DMS79 (cell line): ENCODE results near the gene NEK1.

Experiments
- DNase-seq: peaks from one replicate; lab custom pipeline; 2025; lab: John Stamatoyannopoulos, UW

The NEK1 gene

DNA sequence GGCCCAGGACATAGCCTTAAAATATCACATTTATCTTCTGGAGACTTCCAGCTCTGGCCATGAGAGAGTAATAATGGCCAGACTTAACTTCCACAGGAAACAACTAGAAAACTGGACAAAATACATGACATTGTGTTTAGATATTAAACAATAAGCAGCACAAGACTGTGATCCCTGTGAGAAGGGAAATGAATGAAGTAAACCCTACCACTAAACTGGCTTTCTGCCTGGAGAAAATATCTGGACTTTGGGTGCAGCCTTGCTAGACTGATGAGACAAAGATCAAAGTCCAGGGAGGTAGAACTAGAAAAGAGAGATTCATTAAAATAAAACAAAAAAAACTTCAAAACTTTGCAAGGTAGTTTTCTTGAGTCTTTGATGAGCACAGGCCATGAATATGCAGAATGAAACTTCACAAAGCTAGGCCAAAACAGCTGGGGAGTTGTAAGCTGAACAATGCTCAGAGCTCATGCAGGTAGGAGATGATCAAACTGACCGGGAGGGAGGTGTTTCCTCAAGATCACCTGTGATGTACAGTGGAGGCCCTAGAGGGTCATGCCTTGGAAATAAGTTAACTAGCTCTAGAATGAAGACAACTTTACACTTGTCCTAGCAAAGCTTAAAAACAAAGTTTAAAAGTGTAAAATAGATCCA lies 194.6 kb downstream of the NEK1 start:
- DNase-seq: no peak

DNA sequence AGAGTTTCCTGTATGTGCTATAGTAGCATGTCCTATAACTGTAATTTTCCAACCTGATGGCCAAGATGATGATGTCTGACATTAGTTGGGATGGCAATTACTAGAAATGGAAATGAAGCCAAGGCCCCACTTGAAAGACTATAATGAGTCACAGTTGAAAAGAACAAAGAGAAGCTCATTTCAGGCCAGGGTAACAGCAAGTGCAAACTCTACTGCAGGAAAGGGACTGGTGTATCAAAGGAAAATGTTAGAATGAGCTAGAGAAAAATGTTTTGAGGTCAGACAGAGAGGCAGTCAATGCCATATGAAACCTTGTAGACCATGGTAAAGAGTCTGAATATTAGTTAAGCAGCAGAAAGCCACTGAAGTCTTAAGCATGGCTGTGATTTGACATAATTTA lies 195.4 kb downstream of the NEK1 start:
- DNase-seq: no peak

DNA sequence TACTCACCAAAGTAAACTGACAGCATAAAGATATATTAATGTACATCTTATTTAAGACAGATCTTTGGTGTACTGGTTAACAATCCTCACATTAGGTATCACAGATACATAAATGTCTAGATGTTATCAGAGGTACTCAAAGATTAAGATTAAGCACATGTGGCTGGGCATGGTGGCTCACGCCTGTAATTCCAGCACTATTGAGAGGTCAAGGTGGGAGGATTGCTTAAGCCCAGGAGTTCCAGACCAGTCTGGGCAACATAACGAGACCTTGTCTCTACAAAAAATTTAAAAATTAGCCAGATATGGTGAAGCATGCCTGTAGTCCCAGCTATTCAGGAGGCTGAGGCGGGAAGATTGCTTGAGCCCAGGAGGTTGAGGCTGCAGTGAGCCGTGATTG lies 195.9 kb downstream of the NEK1 start:
- no peak for DNase-seq

DNA sequence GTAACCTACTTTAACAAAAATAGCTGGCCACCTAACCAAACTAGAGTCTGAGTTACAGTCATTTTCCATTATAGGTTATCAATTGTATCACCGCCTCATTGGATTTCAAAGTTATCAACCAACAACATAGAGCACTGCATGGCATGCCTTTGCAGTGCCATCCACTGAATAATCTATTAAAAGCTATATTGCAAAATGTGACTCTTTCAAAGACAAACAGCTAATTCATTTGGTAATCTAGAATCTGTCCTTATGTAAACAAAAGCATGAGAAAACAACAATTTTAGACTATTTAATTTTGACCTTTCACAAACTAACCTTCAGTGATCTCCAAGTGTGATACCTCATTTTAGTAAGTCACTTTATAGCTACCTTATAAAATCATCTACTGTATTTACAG lies 197.5 kb downstream of the NEK1 start:
- no peak for DNase-seq

DNA sequence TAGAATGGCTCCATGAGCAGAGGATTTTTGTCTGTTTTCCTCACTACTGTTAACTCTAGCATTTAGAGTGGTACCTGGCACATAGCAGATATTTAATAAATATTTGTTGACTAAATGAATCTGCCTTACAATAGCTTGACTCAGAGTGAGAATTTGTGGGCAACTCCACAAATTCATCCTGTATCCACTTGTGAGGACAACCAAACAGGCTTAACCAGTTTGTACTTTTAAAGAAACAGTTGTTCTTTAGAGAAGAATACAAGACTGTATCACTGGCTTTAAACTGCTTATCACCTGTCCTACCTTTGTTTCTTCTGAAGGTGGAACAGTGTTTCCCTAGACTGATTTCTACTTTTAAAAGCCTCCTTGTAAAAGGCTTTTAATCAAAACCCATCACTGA lies 200.3 kb downstream of the NEK1 start:
- DNase-seq: no peak

DNA sequence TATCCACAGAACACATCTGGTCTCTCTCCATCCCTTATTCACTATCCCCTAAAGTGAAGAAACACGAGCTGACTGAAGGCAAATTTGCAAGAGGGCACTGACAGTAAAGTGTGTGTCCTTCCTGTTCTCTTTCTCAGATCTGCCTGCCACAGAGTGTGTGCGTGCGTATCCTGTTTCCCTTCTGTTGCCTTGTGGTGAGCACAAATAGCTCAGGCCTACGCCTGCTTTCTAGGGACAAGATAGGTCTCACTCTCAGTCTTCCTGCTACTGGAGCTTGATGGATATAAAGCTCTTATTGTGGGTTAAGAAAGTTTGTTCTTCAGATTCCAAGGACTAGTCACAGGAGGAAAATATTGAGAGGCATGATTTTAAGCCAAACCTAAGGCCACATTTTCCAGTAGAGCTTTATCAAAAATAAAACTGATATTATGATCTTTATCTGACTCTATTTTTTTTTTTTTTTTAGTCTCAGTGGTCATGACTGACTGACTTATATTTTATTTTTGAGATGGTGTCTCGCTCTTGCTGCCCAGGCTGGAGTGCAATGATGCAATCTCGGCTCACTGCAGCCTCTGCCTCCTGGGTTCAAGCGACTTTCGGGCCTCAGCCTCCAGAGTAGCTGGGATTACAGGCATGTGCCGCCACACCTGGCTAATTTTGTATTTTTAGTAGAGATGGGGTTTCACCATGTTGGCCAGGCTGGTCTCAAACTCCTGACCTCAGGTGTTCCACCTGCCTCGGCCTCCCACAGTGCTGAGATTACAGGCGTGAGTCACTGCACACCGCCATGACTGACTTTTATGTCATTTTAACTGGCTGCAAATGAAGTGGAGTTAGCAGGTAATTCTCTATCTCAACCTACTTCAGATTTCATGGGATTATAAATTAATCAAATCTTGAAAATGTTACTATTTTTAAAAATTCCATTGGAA lies 201.3 kb downstream of the NEK1 start:
- DNase-seq: no peak

DNA sequence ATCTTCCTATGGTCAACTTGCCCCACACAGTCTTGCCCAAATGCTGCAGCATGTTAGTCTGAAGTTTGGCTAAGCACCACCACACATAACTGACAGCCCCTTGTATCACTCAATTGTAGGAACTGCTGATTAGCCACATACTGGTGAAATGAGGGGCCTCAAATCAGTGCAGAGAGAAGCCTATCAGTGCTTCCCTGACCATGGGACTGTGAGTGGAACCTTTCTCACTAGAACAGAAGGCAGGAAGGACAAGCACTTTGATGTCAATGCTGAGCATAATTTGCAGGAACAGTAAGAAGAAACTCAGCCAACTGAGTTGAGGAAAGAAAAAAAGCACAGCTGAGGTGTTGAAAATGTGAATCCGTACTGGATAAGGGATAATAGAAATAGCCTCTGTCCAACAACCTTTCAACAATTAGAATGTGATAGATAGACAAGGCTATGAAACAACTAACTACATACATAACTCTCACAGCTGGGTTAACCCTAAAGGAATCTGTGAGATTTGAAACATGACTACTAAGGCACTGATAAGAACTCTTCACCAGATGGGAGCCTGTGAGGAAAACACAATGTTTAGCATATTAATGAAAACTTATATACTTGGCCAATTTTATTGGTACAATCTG lies 205.1 kb downstream of the NEK1 start:
- no peak for DNase-seq

DNA sequence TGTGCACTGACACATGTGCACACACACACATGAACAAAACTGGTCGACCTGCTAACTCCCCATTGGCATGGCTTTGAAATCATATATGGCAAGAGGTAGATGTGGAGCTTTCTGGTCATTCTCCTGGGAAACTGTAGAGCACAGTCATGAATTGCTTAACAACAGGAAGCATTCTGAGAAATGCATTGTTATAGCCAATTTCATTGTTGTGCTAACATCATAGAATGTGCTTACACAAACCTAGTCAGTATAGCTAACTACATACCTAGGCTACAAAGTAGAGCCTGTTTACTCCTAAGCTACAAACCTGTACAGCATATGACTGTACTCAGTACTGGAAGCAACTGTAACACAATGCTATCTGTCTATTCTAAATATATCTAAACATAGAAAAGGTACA lies 207.4 kb downstream of the NEK1 start:
- DNase-seq: no peak

DNA sequence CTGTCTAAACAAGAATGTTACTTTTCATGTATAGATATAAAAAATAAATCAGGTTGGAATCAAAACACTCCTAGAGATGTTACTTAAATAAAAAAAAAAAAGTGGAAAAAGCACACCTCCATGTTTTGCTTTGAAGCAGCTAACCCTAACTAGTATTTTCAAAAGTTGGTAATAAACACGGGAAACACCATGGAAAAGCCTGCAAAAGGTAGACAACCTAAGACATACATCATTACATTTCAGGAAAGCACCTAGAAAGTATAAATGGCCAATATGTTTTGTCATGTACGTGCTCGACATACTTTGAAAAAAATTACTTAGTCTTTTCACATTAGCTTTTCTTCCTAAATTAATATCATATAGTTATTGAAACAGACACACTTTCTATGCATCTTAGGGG lies 211.6 kb downstream of the NEK1 start:
- DNase-seq: no peak

DNA sequence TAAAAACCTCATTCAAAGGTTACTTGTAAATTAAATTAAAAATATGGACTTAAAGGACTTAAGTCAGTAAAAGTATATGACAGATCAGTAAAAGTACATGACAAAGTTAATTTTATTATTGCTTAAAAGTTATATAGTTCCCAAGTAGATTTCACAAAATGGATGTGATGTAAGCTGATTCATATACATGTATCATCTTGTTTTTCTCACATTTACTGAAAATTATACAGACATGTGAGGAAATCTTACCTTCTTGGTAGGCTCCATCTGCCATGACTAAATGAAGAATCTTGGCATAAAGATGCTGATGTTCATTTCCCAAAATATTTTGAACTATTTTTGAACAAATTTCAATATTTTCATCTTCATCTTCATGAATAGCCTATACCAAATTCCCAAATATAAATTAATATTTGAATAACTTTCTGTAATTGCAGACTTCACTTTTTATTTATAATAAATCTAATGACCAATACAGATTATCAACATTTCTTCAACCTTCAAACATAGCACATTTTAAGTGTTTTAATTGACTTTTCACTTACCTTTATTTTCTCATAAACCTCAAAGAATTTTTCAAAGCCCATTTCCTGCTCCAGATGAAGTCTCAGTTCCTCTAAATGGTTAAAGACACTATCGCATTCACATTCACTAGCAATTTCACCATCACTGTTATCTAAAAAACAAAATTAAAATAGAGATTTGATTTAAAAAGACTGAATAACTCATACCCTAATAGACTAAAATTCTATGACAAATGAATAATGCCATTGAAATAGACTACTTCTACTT lies 212.2 kb downstream of the NEK1 start:
- no peak for DNase-seq

DNA sequence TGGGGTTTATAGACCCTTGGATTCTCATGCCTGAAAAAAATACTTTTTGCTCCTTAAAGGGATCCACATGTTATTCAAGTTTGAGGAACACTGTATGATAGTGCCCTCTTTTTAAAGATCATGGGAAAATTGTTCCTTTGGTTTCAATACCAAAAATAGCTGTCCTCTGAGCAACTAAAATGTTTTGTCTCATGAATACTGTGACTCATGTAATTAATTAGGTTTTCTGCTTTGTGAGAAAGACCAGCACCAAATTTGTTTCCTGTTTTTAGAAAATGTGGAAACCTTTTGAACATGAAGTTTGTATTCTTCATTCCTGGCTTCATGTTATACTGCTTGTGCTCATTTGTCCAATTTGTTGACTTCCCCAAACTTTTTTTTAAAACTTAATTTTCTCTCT lies 214.1 kb downstream of the NEK1 start:
- DNase-seq: no peak

DNA sequence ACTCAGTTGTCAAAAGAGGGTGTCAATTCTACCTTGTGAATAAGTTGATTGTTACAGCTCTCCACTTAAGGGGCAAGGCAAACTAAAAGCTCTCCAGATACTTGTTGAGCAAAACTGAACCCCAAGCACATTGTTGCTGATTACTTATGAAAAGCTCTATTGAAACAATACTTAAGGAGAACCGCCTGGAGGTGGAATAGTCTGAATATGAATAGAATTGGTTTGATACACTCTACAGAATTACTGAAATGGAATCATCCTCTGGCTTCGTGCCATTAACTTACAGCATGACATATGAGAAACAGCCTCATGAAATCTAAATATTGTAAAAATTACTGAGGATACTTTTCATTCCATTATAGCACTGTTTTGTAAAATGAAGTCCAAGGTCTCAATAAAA lies 214.6 kb downstream of the NEK1 start:
- peak; percentile 75 for DNase-seq

DNA sequence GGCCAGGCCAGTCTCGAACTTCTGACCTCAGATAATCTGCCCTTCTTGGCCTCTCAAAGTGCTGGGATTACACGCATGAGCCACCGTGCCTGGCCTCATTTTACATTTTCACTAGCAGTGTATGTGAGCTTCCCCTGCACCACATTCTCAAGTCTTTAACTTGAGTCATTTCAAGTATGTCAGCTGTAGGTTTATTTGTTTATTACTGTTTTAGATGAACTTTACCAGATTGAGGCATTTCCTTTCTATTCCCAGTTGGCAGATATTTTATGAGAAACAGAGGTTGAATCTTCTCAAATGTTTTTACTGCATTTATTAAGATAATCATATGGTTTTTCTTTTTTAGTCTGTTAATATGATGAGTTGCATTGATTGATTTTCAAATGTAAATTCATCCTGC lies 227.0 kb downstream of the NEK1 start:
- no peak for DNase-seq

DNA sequence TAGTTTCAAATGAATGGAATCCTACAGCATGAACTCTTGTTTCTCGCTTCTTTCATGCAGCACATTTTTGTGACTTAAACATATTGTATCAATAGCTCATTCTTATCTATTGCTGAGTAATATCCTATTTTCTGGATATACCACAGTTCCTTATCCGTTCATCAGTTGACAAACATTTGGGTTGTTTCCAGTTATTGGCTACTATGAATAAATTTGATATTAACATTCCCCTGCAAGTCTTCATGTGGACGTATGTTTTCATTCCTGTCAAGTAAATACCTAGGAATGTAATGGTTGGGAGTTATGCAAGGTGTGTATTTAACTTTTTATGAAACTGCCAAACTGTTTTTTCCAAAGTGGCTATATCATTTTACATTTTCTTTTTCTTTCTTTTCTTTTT lies 227.6 kb downstream of the NEK1 start:
- DNase-seq: no peak

DNA sequence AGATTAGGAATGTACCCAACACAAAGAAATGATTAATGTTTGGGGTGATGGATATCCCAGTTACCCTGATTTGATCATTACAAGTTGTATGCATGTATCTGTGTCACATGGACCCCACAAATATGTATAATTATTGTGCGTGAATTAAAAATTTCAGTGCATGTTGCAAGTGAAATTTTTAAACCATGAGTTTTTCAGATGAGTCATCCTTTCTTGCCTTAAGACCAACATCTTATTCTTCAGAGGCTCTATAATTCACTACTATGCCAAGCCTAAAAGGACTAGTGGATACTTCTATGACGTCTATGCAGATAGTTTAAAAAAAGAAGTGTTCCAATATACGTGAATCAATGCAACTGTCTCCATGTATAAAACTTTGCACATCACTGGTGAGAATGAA lies 228.7 kb downstream of the NEK1 start:
- DNase-seq: no peak

DNA sequence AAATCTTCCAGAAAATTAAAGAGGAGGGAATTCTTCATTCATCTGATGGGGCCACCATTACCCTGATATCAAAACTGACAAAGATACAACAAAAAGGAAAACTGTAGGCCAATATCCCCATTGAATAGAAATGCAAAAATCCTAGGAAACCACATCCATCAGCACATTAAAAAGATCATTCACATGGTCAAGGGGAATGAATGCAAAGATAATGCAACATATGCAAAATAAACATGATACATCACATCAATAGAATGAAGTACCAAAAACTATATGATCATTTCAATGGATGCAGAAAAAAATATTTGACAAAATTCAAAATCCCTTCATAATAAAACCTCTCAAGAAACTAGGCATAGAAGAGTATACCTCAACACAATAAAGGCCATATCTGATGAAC lies 232.7 kb downstream of the NEK1 start:
- no peak for DNase-seq

DNA sequence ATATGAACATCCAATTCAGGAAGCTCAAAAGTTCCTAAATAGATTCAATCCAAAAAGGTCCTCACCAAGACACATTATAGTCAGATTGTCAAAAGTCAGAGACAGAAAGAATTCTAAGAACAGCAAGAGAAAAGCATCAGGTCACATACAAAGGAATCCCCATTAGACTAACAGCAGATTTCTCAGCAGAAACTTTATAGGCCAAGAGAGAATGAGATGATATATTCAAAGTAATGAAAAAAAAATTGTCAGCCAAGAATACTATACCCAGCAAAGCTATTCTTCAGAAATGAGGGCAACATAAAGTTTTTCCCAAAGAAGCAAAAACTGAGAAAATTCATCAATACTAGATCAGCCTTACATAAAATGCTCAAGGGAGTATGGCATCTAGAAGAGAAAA lies 235.0 kb downstream of the NEK1 start:
- no peak for DNase-seq

DNA sequence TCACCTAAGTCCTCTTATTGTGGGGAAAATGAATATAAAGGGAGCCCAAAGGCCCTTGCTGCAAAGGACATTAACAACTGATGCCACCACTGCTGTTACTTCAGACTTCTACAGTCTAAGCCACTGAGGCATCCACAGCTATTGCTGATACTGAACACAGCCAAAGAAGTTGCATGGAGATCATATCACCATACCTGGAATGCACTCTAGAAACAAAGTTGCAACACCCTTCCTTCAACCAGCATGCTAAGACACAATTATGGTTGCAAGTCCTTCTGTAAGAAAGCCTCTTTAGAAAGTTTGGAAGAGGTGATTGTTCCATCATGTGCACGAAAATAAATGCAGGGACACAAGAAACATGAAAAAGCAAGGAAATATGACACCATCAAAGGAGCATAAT lies 236.0 kb downstream of the NEK1 start:
- DNase-seq: no peak

DNA sequence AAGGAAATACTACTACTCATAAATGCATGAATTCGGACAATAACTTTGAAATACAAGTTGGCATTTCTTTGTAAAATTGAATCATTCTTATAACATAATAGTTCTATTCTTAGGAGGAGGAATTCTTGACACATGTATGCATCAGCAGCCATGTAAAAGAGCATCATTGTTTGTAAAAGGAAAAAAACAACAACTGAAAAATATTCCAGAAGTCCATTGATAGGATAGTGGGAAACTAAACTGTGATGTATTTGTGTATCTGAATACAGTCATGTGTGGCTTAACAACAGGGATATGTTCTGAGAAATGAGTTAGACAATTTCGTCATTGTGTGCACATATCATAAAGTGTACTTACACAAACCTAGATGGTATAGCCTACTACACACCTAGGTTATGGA lies 239.6 kb downstream of the NEK1 start:
- DNase-seq: no peak

DNA sequence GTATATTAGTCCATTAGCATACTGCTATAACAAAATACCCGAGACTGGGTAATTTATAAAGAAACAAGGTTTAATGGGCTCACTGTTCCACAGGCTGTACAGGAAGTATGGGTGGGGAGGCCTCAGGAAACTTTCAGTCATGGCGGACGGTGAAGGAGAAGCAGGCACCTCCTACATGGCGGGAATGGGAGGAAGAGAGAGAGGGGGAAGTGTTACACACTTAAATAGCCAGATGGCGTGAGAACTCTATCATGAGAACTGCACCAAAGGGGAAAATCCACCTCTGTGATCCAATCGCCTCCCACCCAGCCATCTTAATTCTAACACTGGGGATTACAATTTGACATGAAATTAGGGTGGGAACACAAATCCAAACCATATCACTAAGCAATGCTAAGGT lies 242.7 kb downstream of the NEK1 start:
- DNase-seq: no peak

DNA sequence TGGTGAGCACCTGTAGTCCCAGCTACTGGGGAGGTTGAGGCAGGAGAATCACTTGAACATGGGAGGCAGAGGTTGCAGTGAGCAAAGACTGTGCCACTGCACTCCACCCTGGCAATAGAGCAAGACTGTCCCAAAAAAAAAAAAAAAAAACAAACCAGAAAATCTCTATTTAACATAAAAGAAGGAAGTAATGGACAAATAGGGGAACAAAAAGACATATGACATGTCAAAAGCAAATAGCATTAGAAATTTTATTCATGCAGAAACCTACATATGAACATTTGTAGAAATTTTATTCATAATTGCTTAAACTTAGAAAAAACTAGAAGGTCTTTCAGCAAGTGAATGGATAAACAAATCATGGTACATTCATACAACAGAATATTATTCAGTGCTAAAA lies 244.6 kb downstream of the NEK1 start:
- no peak for DNase-seq

DNA sequence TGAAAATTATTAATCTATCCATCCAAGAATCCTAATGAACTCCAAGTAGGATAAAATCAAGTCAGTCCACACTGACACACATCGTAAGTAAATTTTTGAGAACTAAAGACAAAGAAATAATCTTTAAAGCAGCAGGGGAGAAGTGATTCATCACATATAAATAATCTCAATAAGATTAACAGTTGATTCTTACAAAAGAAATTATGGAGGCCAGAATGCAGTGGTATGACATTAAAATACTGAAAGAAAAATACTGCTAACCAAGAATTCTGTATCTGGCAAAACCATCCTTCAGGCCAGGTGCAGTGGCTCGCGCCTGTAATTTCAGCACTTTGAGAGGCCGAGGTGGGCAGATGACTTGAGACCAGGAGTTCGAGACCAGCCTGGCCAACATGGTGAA lies 245.6 kb downstream of the NEK1 start:
- DNase-seq: no peak
